HL-60/S4 treated with phorbol 12-myristate 13-acetate at 8.2 ng/mL for 4 days and 3 days (cell line): ENCODE results near the gene RPL10A.

Experiments used
- in situ Hi-C: fragments of 300-500 bp; cut with MboI; formaldehyde crosslinking; loops from 2 replicates; pipeline ENCODE4 v1.15.0; 2022; ENCODE audit warnings: low sequenced_read_pairs

RPL10A gene

DNA sequence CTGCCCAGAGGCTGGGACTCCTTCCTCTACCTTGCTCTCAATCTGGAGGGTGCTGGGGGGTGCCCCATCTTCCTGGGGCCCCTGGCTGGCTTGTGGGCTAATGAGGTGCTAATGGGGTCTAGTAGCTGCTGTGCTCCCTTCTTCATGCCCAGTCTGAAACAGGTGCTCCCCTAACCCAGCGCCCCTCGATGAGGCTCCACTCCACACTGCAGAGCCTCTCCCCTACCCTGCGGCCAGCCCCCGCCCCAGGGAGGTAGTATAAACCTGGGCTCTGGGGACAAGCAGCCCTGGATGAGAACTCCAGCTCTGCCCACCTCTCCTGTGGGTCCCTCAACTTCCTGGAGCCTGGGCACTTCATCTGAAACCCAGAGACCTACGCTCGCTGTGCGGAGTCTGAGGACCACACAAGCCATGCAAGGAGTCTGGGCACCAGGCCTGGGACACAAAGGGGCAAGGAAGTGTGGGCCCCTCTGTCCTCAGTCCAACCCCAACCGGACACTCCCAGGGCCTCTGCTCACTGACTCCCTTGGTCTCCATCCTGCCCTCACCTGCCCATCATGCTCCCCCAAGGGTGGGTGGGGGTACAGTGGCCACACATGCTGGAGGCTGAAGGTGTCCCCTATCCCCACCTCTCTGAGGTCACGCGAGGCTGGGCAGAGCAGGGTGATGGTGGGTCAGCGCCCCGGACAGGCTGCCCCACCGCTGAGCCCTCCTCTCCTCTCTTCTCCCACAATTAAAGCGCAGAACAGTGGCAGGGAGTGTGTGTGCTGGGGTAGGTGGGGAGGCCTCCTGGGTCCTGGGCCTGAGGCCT, 6.1 kb downstream of the RPL10A start:
- in situ Hi-C loops, result no loop called here

DNA sequence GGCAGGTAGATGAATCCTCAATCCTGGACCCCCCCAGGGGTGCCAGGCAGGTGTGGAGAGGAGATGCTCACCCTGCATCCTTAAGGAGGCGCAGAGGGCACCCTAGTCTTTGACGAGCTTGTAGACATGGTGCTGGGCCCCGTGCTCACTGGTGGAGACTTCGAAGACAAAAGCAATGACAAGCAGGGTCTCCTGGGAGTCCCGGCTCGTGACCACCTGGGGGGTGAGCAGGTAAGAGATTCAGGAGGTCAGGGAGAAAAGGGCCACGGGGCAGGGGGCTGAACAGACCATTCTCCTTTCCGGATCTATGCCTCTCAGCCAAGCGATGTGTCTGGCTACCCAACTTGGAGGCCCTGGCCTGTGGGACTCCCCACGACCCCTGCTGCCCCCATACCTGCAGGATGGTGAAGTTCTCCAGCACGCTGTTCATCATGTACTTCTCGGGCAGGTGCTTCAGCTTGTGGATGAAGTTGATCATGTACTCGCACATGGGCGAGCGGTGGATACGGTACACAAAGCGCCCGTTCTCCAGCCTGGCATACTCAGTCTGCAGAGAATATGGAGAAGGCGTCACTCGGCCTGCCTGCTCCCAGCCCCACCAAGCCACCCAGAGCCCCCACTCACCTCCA, 6.9 kb downstream of the RPL10A start:
- in situ Hi-C loops, result no loop called here

DNA sequence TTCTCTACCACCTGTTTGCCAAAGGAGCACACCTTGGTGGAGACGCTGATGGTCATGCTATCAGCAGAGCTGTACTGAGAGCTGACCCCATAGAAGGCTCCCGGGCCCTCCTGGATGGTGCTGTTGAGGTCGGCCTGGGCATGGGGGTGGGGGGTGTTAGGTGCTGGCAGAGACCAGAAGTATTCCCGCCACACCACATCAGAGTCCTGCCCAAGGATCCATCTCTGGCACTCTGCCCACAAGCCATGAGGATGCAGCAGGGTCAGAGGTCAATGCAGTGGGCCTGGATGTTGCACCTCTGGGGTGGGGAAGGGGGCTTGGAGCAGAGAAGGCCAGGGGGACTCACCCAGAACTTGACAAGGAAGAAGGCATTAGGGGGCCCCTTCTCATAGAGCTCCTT, 7.4 kb downstream of the RPL10A start:
- in situ Hi-C loops, result no loop called here

DNA sequence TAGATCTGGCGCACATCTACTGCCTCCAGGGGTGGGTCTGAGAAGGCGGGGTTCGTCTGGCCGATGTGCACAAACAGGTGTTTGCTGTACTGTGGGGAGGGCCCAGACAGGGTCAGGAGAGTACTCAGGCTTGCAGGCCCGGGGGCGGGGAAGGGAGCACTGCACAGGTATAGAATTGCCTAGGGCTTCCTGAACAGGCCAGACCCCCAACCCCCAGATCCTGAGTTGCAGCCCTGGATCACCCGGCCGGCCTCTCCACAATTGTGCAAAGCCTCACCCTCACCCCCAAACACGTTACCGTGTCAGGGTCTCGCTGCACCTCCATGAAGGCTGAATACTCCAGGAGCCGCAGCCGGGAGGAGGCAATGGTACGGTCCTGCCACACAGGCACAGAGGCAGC, 7.8 kb downstream of the RPL10A start:
- in situ Hi-C loops, result no loop called here

DNA sequence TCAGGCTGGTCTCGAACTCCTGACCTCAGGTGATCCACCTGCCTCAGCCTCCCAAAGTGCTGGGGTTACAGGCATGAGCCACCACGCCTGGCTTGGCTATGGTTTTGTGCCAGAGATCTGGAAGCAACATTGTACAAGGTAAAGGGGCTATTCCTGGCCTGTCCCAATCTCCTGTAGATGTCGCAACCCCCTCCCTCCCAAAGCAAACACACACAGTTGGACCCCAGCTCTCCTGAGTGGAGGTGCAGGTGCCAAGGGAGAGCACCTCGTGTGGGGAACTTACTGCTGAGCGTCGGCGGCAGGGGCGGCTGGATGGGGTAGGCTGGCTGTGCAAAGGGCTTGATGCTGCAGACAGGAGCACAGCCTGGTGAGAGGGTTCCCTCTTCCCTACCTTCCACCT, 8.8 kb downstream of the RPL10A start:
- in situ Hi-C loops, result no loop called here

DNA sequence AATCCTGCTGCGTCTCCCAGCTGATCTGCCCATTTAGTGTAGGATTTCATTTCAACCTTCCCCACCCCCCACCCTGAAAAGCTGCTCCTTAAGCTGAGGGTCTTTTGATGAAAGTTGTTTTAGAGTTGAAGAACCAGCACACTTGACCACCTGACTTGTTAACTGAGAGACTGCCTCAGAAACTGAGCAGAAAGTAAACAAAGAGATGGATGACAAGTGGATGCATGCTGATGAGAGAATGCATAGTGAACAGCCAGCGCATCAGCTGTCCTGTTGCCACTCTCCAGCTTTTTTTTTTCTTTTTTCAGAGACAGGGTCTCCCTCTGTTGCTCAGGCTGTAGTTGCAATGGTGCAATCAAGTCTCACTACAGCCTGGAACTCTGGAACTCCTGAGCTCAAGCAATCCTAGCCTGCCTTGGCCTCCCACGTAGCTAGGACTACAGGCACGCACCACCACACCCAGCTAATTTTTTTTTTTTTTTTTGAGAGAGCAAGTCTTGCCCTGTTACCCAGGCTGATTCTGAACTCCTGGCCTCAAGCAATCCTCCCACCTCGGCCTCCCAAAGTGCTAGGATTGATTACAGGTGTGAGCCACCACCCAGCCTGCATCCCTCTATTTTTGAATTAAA, 9.5 kb downstream of the RPL10A start:
- in situ Hi-C loops, result no loop called here

DNA sequence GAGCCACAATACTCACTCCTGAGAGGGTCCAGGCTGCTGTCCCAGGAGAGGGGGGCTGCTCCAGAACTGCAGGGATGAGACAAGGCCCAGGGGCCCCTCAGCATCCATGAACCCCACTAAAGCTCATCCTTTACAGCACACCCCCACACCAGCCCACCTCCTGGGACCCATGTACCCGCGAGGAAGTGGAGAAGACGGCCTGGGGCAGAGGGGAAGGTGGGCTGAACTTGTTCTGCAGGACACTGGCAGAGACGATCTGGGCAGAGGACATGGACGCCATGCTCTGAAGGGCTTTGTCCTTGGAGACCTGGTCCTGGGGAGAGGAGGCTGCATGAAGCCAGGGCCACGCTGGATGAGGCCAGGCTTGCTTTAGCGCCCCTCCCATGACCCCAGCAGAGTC, 10.1 kb downstream of the RPL10A start:
- in situ Hi-C loops, result no loop called here

DNA sequence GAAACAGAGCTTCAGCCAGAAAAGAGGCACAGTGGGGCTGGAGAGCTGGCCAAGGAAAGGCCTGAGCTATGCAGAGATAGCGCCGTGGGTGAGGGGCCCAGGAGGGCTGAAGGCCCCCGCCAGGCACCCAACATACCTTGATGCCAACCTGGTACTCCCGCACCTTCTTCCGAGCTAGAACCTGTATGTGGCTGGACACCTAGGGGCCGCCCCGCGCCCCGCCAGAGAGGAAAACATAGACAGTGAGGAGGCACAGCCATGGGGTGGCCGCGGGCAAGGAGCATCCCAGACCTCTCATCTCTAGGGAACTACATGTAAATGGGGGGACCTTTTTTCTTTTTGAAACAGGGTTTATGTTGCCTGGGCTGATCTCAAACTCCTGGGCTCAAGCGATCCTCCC, 12.0 kb downstream of the RPL10A start:
- in situ Hi-C loops, result no loop called here

DNA sequence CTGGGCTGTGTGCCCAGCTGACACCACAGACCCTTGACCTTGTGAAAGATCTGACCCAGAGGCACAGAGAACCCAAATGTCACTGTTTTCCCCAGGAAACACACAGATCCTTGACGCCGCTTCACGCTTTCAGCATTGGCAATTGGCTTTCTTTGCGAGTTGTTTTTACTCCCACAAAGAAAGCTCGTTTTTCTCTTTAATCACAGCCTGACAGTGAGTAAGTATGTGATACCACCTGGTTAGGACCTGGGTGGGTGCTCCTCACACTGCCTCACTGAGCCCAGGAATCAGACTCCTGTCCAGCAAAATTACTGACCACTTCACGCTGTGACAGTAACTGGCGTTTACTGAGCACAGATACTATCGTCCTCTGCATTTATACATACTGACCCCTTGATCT, 13.0 kb downstream of the RPL10A start:
- in situ Hi-C loops, result no loop called here

DNA sequence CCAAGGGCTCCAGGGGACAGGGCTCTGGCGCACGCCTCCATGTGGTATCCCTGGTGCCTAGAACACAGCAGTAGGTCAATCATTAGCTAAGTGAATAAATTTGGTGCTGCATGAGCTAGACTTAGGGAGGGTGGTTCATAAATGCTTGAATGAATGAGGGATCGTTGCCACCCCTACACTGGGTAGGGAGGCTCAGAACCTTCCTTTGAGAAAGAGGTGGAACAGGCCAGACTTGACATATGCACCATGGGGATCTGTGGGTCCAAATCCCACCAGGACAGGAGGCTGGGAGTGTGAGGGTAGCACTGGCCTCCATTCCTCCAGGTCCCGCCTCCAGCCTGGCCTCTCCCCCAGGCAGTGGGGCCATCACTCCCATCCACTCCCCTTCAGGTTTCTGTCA, 14.9 kb downstream of the RPL10A start:
- in situ Hi-C loops, result no loop called here

DNA sequence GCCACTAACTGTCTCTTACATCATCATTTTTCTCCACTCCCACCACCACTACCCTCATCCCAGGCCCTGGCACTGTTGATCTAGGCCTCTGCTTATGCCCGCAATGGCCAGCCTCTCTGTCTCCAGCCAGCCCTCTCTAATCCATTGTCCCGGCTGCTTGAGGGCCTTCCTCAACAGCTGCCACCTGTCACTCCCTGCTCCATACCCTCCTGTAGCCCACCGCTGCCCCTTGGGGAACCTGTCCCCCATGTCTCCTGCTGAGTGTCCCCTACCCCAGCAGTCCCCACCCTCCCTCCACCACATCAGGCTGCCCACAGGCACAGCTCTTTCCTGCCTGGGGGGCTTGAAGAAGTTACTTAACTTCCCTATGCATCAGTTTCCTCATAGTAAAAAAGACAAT, 15.3 kb downstream of the RPL10A start:
- in situ Hi-C loops, result no loop called here

DNA sequence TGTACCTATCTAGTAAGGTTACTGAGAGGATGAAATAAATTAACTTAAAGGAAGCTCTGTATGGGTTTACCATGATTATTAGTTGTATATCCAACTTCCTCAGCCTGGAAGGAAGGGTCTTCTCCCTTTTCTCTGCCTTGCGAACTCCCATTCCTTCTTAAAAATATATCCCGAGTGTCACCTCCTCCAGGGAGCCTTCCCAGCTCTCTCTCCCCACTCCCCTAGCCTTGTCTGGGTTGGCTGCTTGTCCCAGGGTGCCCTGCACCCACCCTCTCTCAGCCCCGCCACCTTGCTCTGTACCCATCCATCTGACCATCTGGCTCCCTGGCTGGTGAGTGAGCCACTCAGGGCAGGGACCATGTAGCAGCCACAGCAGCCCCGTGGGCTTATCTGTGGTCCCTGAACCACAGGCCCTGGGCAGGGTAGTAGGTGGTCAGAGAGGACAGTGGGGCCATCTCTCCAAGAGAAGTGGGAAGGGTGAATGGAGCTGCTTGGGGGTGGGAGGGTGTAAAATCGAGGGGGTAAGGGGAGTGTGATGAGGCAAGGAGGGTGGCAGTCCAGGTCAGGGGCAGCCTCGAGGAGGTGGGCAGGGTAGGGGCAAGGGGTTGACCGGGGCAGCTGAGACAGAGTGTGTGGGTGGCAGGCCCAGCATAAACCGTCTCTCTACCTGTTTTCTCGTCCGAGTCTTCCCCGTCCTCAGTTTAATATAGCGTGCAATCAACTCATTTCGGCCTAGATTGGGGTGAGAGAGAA, 15.9 kb downstream of the RPL10A start:
- in situ Hi-C loops, result no loop called here

DNA sequence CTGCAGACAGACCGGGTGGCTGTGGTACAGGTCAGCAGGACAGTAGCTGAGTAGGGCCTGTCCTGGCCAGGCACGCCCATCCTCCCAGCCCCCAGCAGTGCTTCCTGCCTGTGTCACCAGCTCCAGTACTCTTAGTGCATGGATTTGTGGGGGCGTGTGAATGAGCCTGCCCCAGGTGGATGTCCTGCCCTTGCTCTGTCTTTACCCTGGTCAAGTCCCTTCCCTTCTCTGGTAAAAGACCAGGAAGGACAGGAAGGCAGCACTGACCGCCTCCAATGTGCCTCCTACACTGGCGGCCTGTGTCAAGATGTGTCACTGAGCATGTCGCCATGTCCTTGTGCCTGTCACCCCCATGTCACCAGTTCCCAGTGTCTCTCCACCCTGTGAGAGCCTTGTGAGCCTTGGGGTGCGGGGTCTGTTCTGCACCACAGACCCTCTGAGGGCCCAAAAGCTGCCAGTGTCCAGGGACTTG, 16.8 kb downstream of the RPL10A start:
- in situ Hi-C loops, result no loop called here

DNA sequence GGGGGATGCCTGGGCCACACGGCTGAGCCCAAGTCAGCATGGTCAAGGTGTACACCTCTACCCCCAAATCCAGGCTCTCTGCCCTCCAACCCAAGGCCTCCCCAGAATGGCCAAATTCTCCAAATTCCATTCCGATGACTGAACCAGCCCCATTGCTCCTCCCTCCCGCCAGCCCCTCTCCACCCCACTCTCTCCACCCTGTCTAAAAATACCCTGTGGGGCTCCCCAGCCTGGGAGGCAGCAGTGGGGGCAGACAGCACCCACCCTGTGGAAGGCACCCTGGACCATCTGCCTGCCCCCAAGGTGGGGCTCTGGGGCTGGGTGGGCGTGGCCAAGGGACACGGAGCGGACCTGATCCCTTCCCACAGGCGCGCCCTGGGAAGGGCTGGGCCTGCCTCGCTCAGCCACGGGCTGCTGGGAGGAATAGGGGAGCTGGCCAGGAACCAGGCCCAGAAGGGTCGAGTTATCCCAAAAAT, 17.2 kb downstream of the RPL10A start:
- in situ Hi-C loops, result no loop called here

DNA sequence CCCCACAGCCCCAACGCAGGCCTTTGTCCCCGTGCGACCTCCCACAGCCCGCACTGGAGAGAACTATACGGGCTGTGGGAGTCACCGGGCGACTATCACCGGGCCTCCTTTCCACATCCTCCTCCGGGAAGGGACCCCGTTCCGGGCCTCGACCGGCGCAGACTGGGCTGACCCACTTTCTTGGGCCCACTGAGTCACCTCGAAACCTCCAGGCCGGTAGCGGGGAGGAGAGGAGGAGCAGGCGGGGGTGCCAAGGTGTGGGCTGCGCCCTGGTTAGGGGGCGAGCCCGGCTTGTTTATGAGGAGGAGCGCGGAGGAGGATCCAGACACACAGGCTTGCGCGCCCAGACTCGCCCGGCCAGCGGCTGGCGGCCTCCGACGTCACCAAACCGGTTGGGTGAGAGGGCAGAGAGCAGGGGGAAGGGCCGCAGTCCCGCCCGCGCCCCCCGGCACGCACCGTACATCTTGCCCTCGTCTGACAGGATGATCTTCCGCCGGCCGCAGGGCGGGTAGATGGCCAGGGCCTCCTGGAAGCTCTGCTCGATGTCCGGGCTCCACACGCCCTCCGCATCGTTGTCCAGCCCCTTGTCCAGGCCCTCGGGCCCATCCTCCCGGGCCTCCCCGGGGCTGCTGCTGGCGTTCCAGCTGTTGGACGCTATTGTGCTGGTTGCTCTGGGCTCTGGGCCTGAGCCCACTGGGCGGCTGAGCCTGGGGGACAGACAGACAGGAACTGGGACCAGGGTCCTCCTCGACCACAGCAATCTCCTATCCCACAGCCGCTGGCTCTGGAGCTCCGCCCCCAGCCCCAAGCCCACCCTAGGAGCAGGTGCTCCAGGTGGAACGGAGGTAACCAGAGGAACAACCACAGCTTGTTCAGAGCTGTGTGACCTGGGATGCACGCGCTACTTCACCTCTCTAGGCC, 18.1 kb downstream of the RPL10A start:
- in situ Hi-C loops, result no loop called here

DNA sequence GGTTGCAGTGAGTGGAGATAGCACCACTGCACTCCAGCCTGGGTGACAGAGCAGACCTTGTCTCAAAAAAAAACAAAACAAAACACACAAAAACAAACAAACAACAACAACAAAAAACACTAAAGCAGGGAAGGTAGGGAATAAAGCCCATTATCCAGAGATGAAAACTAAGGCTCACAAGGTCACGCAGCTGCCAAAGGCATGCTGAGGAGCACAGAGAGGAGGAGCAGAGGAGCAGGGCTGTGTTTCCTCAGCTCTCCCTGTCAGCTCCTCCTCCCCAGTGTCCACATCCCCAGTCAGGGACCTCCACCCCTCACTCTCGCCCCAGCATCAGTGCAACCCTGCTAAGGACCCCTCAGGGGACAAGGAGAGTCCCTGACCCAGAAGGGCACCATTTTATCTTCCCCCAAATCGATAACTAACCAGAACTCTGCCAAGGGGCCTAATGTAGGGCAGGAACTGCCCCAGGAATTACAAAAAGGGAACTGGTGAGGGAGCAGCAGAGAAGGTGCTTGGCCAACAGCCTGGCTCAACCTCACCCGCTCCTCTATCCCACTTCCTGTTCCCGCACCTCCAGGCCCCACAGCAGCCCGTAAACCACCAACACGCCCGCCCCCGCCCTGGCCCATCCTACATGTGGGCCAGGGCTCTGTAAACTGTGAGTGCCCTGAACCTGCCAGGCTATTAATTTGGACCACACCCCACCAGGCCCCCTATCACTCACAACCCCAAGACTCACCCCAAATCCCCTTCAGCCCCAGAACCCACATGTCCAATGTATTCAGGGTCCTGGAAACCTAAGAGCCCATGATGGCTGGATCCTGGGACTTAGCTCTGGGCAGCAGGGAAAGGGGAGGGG, 19.7 kb downstream of the RPL10A start:
- in situ Hi-C loops, result no loop called here

DNA sequence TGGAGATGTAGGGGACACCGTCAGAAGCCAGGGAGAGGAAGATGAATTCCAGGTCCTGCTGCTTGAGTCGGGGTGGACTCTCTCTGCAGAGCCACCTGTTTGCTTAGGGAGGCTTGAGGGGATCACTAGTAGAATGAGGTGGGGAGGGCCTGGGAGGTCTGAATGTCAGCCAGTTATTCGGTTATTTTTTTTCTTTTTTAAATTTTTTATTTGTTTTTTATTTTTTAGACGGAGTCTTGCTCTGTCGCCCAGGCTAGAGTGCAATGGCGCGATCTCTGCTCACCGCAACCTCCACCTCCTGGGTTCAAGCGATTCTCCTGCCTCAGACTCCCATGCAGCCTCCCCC, 20.3 kb downstream of the RPL10A start:
- in situ Hi-C loops, result no loop called here

DNA sequence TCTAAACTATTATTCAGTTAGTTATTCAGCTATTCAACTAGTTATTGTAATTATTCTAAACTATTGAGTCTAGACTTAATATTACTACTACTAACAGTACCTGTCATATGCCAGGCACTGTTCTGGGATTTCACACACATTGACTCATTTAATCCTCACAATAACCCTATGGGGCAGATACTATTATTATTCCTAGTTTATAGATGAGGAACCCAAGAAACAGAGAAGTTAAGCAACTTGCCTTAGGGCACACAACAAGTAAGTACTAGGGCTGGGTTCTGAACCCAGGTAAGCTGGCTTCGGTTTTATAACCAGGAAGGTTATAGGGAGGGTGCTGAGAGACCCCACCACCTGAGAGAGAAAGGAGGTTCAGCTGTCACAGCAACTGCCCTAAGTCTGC, 20.9 kb downstream of the RPL10A start:
- in situ Hi-C loops, result no loop called here

DNA sequence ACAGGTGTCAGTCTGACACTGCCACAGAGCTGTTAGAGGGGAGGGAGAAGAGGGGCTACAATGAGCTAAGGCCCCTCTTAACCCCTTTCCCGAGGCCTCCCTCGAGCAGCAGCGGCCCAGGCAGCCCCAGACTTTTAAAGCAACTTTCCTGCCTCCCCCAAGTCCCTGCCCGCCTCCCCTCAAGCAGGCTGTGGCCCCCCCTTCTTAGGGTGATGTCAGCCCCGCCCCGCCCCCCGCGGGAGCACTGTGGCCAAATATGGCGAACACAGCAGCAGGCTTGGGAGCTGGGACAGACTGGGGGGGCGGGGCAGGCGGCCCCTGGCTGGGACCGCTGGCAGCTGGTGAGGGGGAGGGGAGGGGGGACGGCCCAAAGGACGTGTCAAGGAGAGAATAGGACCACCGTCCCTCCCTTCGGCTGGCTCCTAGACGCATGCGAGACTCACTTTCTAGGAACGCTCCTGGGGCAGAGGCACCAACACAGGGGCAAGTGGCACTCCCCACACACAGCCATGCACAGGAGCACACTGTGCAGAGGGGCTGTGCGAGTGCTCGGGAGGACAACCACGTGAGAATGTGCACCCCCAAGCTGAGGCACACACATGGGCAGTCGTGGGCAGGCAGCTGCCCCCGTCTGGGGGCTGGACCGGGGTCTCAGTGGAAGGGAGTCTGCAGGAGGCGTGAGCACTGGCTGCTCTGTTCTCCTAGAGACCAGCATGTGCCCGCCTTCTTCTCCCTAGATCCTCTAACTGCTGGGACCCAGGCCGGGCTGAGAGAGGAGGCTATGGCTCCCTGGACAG, 22.0 kb downstream of the RPL10A start:
- in situ Hi-C loops, result no loop called here
